Stomach (tissue), 9 donors: ENCODE data around the gene HDDC2. TPM values are rescaled to one million over a fixed set of nuclear protein-coding genes. Genes with fewer than 3 reads are reported as not detected.

ENCODE experiments used
- DNase-seq, 2 donors: peaks; one replicate each; pipeline versions ENCODE4 v3.0.0 to v3.0.0-alpha.2; 2013 to 2019
- H3K27ac ChIP-seq, 5 donors: fragments of 200-600 bp in 4 of 5; sonication (generic) in 4 of 5; one replicate each; pipeline ENCODE4 v1.5.1; 2013 to 2019; ENCODE audit warnings: mild to moderate bottlenecking in 1 of 5, moderate library complexity in 1 of 5
- H3K27me3 ChIP-seq, 3 donors: fragments of 200-600 bp; sonication (generic); one replicate each; pipeline ENCODE4 v1.5.1; 2017 to 2019; ENCODE audit warnings: mixed run types in 1 of 3
- H3K36me3 ChIP-seq, 4 donors: fragments of 200-600 bp; sonication (generic); 1 replicate in 3 of 4; 2 replicates in 1 of 4; pipeline ENCODE4 v1.5.1; 2016 to 2019
- H3K4me1 ChIP-seq, 4 donors: fragments of 200-600 bp; sonication (generic); one replicate each; pipeline ENCODE4 v1.5.1; 2016 to 2019
- H3K4me3 ChIP-seq, 4 donors: fragments of 200-600 bp; sonication (generic) in 3 of 4; one replicate each; pipeline ENCODE4 v1.5.1; 2016 to 2019; ENCODE audit warnings: mild to moderate bottlenecking in 1 of 4
- H3K9me3 ChIP-seq, 4 donors: fragments of 200-600 bp; sonication (generic); one replicate each; pipeline ENCODE4 v1.5.1; 2016 to 2019
- EP300 ChIP-seq: sonication (generic); formaldehyde crosslinking; IDR thresholded peaks from one replicate; pipeline ENCODE4 v1.6.1; 2017; ENCODE audit warnings: antibody characterized with exemption
- POLR2A ChIP-seq, 4 donors: fragments of 450-650 bp; IDR thresholded peaks; one replicate each; pipeline ENCODE4 v1.6.1; 2016; ENCODE audit warnings: antibody characterized with exemption in 4 of 4, control low read depth in 2 of 4, mild to moderate bottlenecking in 1 of 4, moderate library complexity in 1 of 4
- POLR2AphosphoS5 ChIP-seq, 3 donors: sonication (generic); formaldehyde crosslinking; IDR thresholded peaks; one replicate each; pipeline ENCODE4 v1.6.1; 2016; ENCODE audit warnings: antibody characterized with exemption in 3 of 3
- WGBS, 5 donors: extraction: QIAGEN DNeasy Blood & Tissue Kit in 3 of 5; methylation state at CpG; one replicate each; pipeline versions ENCODE4 v1.1.5 to v1.1.7; 2013 to 2018; 5-methylcytosine and 5-hydroxymethylcytosine counted together
- intact Hi-C: fragments of 100-400 bp; cut with DNase I; formaldehyde crosslinking; loops from one replicate; pipeline ENCODE4 v1.15.1; 2023; ENCODE audit warnings: low total_unique reads
- polyA plus RNA-seq, 3 donors: library from polyadenylated mRNA; stranded (reverse); fragments of 200-250 nt; gene quantifications; one replicate each; pipeline ENCODE4 v1.2.3, GENCODE V29; 2013
- total RNA-seq, 5 donors: library from RNA; depleted of rRNA; stranded (reverse); fragments of >200 nt; gene quantifications; one replicate each; pipeline versions ENCODE4 v1.1.0 to v1.2.3, GENCODE V29; 2014 to 2016
- TF ChIP-seq, protein P1 (sequence below), 7 experiments: fragments of 450-650 bp in 4 of 7; fragments of 200-600 bp in 3 of 7; sonication (generic) in 3 of 7; IDR thresholded peaks; one replicate each; pipeline ENCODE4 v1.5.1; 2016 to 2019; ENCODE audit warnings: antibody characterized with exemption in 7 of 7, control low read depth in 2 of 7, mild to moderate bottlenecking in 1 of 7
- donor health status: healthy with polysubstance abuse.
- donor health status: Bipolar disorder and iron deficiency.
- donor health status: healthy.

HDDC2 gene
- total and polyA plus RNA-seq, 8 donors, result 7.6 to 145 (median 48.0) TPM; not detected in 1

- Histone ChIP-seq H3K9me3 (no peaks in the 10 kb centered on the region), H3K36me3 (no peaks in the 10 kb centered on the region), H3K27ac (no peak overlapping the region), H3K27me3 (no peaks in the 10 kb centered on the region), H3K4me1 (peaks cover 8 to 24% (median 17%) of the 10 kb centered on the region in 4 donors), H3K4me3 (no peak overlapping the region)
- DNase-seq, result no peak
- no peak for TF ChIP-seq POLR2AphosphoS5 (IDR thresholded peaks at IDR 0.05)
- TF ChIP-seq EP300, result no peak
- TF ChIP-seq POLR2A (IDR thresholded peaks at IDR 0.05), result no peak
- TF ChIP-seq, protein P1, sequence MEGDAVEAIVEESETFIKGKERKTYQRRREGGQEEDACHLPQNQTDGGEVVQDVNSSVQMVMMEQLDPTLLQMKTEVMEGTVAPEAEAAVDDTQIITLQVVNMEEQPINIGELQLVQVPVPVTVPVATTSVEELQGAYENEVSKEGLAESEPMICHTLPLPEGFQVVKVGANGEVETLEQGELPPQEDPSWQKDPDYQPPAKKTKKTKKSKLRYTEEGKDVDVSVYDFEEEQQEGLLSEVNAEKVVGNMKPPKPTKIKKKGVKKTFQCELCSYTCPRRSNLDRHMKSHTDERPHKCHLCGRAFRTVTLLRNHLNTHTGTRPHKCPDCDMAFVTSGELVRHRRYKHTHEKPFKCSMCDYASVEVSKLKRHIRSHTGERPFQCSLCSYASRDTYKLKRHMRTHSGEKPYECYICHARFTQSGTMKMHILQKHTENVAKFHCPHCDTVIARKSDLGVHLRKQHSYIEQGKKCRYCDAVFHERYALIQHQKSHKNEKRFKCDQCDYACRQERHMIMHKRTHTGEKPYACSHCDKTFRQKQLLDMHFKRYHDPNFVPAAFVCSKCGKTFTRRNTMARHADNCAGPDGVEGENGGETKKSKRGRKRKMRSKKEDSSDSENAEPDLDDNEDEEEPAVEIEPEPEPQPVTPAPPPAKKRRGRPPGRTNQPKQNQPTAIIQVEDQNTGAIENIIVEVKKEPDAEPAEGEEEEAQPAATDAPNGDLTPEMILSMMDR (IDR thresholded peaks at IDR 0.05), result no peak
- intact Hi-C loops, result no loop called here
- WGBS, 5 donors, result 92 to 95% (median 94%) methylated on average over 6 of the region's 6 CpGs
Observed at GRCh38 chr6:125227244-125227643, 74.5 kb downstream of the HDDC2 start.

Other genes starting within 250 kb of the HDDC2 start
- gene TPD52L1, start 148.2 kb downstream of the HDDC2 start, total RNA-seq, result 100 to 1,000 TPM in 1 of 5 donors, 10 to 100 TPM in 4; 14.8 to 100 (median 23.3) TPM
- gene TPD52L1, start 148.2 kb downstream of the HDDC2 start, polyA plus RNA-seq, result 100 to 1,000 TPM in 1 of 3 donors, 10 to 100 TPM in 2; 80.6 to 102 (median 95.3) TPM